Measurements from ENCODE around the gene CBX1.

Gene CBX1

DNA sequence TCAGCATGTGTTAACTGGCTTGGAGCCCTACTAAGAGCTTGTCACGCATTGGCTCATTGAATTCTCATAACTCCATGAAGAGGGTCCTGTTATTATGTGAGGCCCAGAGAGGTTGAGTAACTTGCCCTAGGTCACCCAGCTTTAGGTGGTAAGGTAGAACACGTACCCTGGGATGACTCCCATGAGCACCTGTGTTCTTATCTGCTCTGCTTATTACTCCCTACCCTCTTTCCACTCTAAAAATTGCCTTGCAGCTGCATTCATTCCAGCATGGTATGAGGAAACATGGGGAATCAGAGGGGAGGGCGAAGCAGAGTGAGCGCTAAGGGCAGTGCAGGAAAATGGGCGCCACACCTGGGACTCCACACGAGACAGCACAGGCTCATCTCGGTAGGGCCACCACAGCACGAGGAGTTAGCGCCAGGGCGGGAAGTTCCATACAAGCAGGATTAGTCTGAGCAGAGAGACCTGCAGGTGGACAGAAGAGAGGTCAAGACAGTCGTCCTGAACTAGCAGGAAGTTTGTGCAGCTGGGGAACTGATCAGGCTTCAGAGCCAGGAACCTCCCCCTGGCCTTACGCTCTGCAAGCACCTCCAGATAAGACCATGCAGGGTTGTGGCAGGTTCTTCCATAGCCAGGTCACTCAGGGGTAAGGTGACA, 73.8 kb downstream of the CBX1 start:
- FAIRE-seq (no peak), DNase-seq (ENCODE audit: insufficient read length) (no peak)
- no peak for TF ChIP-seq POLR2A (IDR thresholded peaks at IDR 0.05; ENCODE audit: low read depth, low read length)
- TF ChIP-seq TAF1 (IDR thresholded peaks at IDR 0.05; ENCODE audit: borderline replicate concordance, low read depth, low read length), result no peak
- no peak for TF ChIP-seq POLR2AphosphoS5 (IDR thresholded peaks at IDR 0.05; ENCODE audit: low read depth, low read length)

DNA sequence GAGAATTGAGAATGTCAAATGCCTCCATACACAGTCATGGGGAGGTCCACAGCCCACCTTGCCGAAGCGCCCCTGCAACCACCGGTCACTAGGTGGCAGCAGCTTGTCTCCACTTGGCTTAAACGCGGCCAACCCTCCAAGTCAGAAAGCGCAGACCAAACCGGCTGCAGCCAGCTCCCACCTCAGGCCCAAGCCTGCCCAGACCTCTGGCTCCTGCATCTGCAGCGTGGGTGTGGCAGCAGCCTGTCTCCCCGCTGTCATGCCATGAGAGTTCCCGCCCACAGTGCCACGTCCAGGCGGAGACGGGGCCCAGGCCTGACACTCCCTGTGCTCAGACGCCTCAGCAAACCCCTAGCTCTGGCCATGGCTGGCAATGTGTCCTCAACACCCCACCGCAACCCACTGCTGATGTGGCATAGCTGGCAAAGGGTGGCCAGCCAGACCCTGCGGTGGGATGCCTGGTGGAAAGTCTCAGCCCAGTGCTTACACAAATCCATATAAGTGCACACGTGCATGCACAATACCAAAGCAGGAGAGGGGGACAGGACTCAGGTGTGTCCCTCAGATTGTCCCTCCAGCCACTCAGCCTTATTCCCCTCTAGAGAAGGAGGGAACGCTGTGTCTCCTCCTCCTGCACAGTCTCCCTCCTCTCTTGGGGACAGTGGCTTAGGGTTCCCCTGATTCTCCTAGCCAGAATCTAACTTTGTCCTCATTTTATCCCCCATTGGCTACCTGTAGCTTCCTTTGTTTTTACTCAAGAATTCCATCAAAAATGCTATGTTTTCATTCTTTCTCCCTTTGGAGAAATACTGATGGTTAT, 74.6 kb downstream of the CBX1 start:
- TF ChIP-seq POLR2A (IDR thresholded peaks at IDR 0.05; ENCODE audit: low read depth, low read length) (no peak), POLR2AphosphoS5 (IDR thresholded peaks at IDR 0.05; ENCODE audit: low read depth, low read length) (no peak), TAF1 (IDR thresholded peaks at IDR 0.05; ENCODE audit: borderline replicate concordance, low read depth, low read length) (no peak)
- peak; percentile 83 for DNase-seq (ENCODE audit: insufficient read length)
- FAIRE-seq, result peak; percentile 85

DNA sequence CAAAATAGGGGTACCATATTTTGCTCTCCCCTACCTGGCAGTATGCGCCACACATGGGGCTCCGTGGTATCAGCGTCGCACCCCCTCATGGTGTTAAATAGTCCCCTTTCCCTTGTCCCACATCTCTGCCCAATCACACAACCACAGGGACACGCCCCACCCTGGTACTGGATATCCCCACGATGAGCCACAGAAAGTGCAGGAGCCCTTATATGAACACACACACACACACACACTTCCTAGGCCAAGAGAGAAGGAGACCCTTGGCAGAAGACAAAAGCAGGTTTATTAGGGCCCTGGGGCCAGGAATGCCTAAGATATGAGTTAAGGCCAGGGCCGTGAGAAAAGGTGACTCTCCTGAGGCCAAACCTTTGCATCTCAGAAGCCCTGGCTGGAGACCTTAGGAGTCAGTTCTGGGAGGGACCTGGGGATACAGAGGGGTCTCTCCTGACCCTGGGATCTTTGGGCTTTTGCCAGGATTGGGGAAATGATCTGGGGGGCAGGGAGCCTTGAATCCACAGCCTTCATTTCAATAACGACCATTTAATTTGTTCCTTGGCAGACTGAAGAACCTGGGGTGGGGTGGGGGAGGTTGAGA, 75.3 kb downstream of the CBX1 start:
- DNase-seq (ENCODE audit: insufficient read length), result no peak
- no peak for TF ChIP-seq POLR2AphosphoS5 (IDR thresholded peaks at IDR 0.05; ENCODE audit: low read depth, low read length)
- no peak for TF ChIP-seq TAF1 (IDR thresholded peaks at IDR 0.05; ENCODE audit: borderline replicate concordance, low read depth, low read length)
- TF ChIP-seq POLR2A (IDR thresholded peaks at IDR 0.05; ENCODE audit: low read depth, low read length), result no peak
- no peak for FAIRE-seq

DNA sequence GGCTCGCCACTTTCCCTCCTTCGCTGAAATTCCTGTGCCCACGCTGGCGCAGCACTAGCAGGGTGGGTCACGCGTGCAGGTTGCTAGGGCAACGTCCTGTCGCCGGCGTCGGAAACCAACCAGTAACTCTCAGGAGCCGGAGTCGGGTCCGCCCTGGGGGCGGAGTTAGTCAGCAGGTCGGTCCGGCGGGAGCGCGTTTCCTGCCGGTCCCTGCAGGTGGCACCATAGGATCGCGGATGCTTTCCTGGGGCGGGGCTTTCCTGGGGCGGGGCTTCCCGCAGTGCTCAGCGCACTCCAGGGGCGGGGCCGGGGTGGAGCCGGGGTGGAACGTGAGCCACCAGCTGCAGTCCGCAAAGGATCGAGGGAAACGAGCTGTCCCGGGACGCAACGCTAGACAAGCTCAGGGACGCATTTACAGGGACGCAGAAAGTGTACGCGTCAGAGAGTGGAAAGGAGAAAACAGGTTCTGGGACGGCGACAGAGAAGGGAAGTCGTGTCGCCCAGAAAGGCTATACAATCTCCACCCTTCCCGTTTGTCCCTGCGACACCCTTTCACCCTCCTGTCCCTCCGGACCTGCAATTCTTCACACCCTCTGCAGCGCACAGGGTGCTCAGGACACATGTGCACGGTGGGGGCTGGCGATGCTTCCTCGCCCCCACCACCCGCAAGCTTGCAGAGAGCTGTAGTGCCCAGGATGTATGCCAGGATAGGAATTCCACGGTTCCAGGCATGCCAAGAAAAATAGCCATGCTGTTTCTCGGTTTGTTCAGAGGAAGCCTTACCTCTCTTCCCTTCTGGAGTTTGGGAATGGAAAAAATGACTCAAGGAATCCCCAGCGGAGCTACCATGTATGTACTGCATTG, 76.0 kb downstream of the CBX1 start:
- FAIRE-seq (peak; percentile 97), DNase-seq (ENCODE audit: insufficient read length) (peak; percentile 86)
- TF ChIP-seq POLR2A (IDR thresholded peaks at IDR 0.05; ENCODE audit: low read depth, low read length) (no peak), POLR2AphosphoS5 (IDR thresholded peaks at IDR 0.05; ENCODE audit: low read depth, low read length) (no peak), TAF1 (IDR thresholded peaks at IDR 0.05; ENCODE audit: borderline replicate concordance, low read depth, low read length) (no peak)

DNA sequence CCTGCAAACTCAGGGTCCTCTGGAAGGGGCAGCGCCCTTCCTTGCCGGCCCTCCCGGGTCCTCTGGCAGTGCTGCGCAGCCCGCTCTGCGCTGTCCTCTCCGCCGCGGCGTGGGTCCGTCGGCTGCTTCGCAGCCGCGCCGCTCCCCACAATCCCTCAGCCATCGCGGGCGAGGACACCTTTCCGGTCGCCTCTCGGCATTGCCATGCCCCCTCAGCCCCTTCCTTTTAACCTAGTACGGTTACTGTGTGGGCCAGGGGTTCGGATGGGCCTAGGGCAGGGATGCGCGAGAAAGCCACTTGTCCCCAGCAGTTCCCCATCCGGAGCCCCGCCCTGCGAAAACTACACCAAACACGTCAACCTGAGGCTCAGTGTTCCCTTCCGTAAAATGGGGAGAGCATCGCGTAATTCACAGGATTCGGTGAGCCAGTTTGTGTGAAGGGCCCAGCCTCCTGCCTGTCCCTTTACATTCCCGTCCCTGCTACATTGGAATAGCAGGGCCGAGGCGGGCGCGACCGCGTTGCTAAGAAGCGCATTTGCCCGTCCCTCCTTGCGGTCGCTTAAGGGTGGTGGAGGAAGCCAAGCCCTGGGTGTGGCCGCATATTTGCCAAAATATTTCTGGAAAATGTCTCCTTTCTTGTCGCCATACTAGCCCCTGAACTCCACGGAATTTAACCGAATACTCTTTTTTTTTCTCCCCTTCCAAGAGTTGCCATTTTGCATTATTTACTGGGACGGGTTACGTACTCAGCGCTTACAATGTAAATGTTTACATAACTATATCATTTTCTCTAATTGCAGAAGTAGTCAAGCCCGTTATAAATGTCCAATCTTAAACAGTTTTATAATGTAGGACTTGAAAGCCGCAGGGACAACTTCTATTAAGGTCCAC, 76.9 kb downstream of the CBX1 start:
- FAIRE-seq (no peak), DNase-seq (ENCODE audit: insufficient read length) (no peak)
- TF ChIP-seq POLR2A (IDR thresholded peaks at IDR 0.05; ENCODE audit: low read depth, low read length), result no peak
- TF ChIP-seq POLR2AphosphoS5 (IDR thresholded peaks at IDR 0.05; ENCODE audit: low read depth, low read length), result no peak
- no peak for TF ChIP-seq TAF1 (IDR thresholded peaks at IDR 0.05; ENCODE audit: borderline replicate concordance, low read depth, low read length)

GRCh38 chr17:48023400-48024148, 77.7 kb downstream of the CBX1 start:
- TF ChIP-seq TAF1 (IDR thresholded peaks at IDR 0.05; ENCODE audit: borderline replicate concordance, low read depth, low read length), result no peak
- no peak for TF ChIP-seq POLR2A (IDR thresholded peaks at IDR 0.05; ENCODE audit: low read depth, low read length)
- no peak for TF ChIP-seq POLR2AphosphoS5 (IDR thresholded peaks at IDR 0.05; ENCODE audit: low read depth, low read length)
- FAIRE-seq (no peak), DNase-seq (ENCODE audit: insufficient read length) (no peak)

GRCh38 chr17:48022901-48023300, 78.4 kb downstream of the CBX1 start:
- FAIRE-seq (no peak), DNase-seq (ENCODE audit: insufficient read length) (no peak)
- no peak for TF ChIP-seq POLR2A (IDR thresholded peaks at IDR 0.05; ENCODE audit: low read depth, low read length)
- no peak for TF ChIP-seq TAF1 (IDR thresholded peaks at IDR 0.05; ENCODE audit: borderline replicate concordance, low read depth, low read length)
- TF ChIP-seq POLR2AphosphoS5 (IDR thresholded peaks at IDR 0.05; ENCODE audit: low read depth, low read length), result no peak

DNA sequence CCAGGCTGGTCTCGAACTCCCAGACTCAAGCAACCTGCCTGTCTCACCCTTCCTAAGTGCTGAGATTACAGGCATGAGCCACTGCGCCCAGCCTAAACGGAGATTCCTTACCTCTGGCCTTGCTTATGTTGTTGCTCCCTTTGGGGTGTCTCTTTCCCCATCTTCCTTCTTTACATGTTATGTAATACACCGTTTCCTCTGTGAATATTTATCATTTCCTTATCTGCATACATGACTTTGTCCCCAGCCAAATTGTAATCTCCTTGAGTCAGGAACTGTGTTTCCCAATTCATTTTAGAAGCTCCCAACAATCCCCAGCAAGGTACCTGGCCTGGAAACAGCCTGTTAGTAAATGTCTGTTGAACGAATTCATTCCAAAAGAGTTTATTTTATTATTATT, 79.3 kb downstream of the CBX1 start:
- TF ChIP-seq TAF1 (IDR thresholded peaks at IDR 0.05; ENCODE audit: borderline replicate concordance, low read depth, low read length) (no peak), POLR2AphosphoS5 (IDR thresholded peaks at IDR 0.05; ENCODE audit: low read depth, low read length) (no peak), POLR2A (IDR thresholded peaks at IDR 0.05; ENCODE audit: low read depth, low read length) (no peak)
- FAIRE-seq (no peak), DNase-seq (ENCODE audit: insufficient read length) (no peak)
